CD4-positive, alpha-beta memory T cell (primary cell): ENCODE data around the gene KCNN4. TPM values are rescaled to one million over a fixed set of nuclear protein-coding genes. Genes with fewer than 3 reads are reported as not detected.
"Not testable (repeated sequence)": the region's sequence is repeated elsewhere in the genome, so short reads cannot be mapped to it uniquely, and the experiment has no call there.

Experiments
- CTCF ChIA-PET: fragments of 350-600 bp; sonication (Branson Sonifier 250); formaldehyde crosslinking; loops from one replicate; lab custom pipeline; 2021; ENCODE audit warnings: inconsistent platforms; ENCODE audit not compliant: partially characterized antibody; lab: Charles Lee
- POLR2A ChIA-PET: fragments of 350-600 bp; sonication (Branson Sonifier 250); formaldehyde crosslinking; loops from one replicate; lab custom pipeline; 2021; ENCODE audit not compliant: partially characterized antibody; lab: Charles Lee
- DNase-seq, 5 donors: peaks; one replicate each; pipeline versions ENCODE4 v3.0.0 to v3.0.0-alpha.2; 2020 to 2022; ENCODE audit warnings: mixed read lengths in 1 of 5
- H3K27ac ChIP-seq: one replicate; pipeline ENCODE4 v1.7.0; 2013; ENCODE audit warnings: low read depth, low read length
- H3K27me3 ChIP-seq: 2 replicates; pipeline ENCODE4 v1.7.0; 2013; ENCODE audit warnings: mild to moderate bottlenecking, low read length, moderate library complexity; ENCODE audit not compliant: insufficient read depth
- H3K36me3 ChIP-seq: 2 replicates; pipeline ENCODE4 v1.7.0; 2013; ENCODE audit warnings: mild to moderate bottlenecking, low read length, moderate library complexity; ENCODE audit not compliant: insufficient read depth
- H3K4me1 ChIP-seq: 2 replicates; pipeline ENCODE4 v1.7.0; 2013; ENCODE audit warnings: mild to moderate bottlenecking, low read length, moderate library complexity; ENCODE audit not compliant: insufficient read depth
- H3K4me3 ChIP-seq, 2 donors: one replicate each; pipeline ENCODE4 v1.7.0; 2013; ENCODE audit warnings: low read length in 2 of 2, mild to moderate bottlenecking in 1 of 2
- H3K9me3 ChIP-seq, 2 donors: one replicate each; pipeline ENCODE4 v1.7.0; 2013; ENCODE audit warnings: low read length in 2 of 2, control low read depth in 1 of 2; ENCODE audit not compliant: control insufficient read depth in 1 of 2
- H3K27ac Mint-ChIP-seq, 7 donors: one replicate each; pipeline ENCODE4 v1.8.0; 2020 to 2021; ENCODE audit warnings: mixed read lengths in 7 of 7, mild to moderate bottlenecking in 6 of 7, inconsistent platforms in 3 of 7, moderate library complexity in 3 of 7
- H3K27me3 Mint-ChIP-seq, 2 donors: one replicate each; pipeline ENCODE4 v1.8.0; 2020 to 2021; ENCODE audit warnings: mixed read lengths in 2 of 2
- H3K36me3 Mint-ChIP-seq, 2 donors: one replicate each; pipeline ENCODE4 v1.8.0; 2020 to 2021; ENCODE audit warnings: mixed read lengths in 2 of 2, inconsistent platforms in 1 of 2, mild to moderate bottlenecking in 1 of 2
- H3K4me1 Mint-ChIP-seq, 4 donors: one replicate each; pipeline ENCODE4 v1.8.0; 2020 to 2021; ENCODE audit warnings: mixed read lengths in 4 of 4, mild to moderate bottlenecking in 1 of 4
- H3K4me3 Mint-ChIP-seq, 8 donors: one replicate each; pipeline ENCODE4 v1.8.0; 2020 to 2021; ENCODE audit warnings: mixed read lengths in 8 of 8, mild to moderate bottlenecking in 7 of 8, moderate library complexity in 6 of 8, inconsistent platforms in 3 of 8
- H3K9me3 Mint-ChIP-seq, 8 donors: one replicate each; pipeline ENCODE4 v1.8.0; 2020 to 2021; ENCODE audit warnings: mixed read lengths in 8 of 8, mild to moderate bottlenecking in 5 of 8, inconsistent platforms in 3 of 8, moderate library complexity in 1 of 8
- intact Hi-C: fragments of 100-400 bp; cut with micrococcal nuclease; formaldehyde crosslinking; loops from one replicate; pipeline ENCODE4 v1.15.1; 2023
- polyA plus RNA-seq, 2 donors: library from polyadenylated mRNA; unstranded; fragments of 300-500 nt; fragmentation: Illumina TruSeq; gene quantifications; one replicate each; pipeline ENCODE4 v1.2.3, GENCODE V29; 2021
- total RNA-seq, 2 experiments: library from RNA; stranded (reverse); gene quantifications; one replicate each; pipeline ENCODE4 v1.2.3, GENCODE V29; 2021

Gene KCNN4
- total RNA-seq (10 to 100 TPM; 33.6 to 33.9 TPM), polyA plus RNA-seq (10 to 100 TPM; 10.5 to 23.7 TPM)

DNA sequence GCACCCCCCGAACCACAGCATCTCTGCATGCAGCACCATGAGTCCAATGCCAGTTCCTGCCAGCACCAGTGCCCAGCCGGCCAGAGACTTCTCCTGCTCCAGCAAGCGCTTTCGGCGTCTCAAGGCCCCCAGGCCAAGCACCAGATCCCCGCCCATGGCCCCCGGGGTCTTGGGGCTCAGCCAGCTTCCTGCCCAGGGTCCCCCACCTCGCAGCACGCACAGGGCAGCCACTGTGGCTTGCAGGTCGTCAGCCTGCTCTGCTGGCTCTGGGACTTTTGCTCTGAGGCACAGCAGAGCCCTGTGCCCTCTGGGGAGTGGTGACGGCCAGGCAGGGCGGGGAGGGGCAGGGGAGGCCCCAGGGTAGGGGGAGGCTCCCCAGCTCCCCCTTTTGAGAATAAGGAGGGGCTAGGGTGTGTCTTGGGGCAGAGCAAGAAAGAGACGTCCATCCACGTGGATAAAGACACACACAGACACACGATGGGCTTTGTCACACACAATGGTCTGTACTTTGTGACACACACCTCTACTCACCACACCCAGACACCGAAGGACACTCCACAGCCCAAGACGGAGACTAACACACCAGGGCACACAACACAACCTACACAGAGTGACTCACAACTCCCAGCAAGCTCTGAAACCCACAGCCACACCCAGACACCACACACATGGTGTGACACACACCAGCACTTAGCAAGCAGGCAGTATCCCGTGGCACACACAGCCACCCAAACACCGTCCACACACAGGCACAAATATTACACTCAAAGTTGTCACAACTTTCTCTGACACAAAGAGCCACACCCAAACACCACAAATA is at the start of gene KCNN4:
KCNN4 (minus strand) TSS at position 268 of the 820 bp plus-strand sequence; CDS start at position 156, 112 bp downstream.
- Histone ChIP-seq H3K27me3 (no peaks in the 10 kb centered on the region), H3K4me1 (peaks cover 89% of the 10 kb centered on the region), H3K36me3 (no peaks in the 10 kb centered on the region), H3K9me3 (no peaks in the 10 kb centered on the region), H3K4me3 (peak within 1 kb of the TSS; percentile 44 to 48), H3K27ac (peak within 1 kb of the TSS; percentile 67)
- Mint-ChIP-seq H3K36me3 (peaks cover 0 to 8% of the 10 kb centered on the region in 2 donors), H3K4me3 (peak within 1 kb of the TSS; percentile 84 to 92 (median 87)), H3K4me1 (peaks cover 58 to 95% (median 72%) of the 10 kb centered on the region in 4 donors), H3K9me3 (peaks cover 0 to 1% (median 0%) of the 10 kb centered on the region in 8 donors), H3K27me3 (no peaks in the 10 kb centered on the region), H3K27ac (peak within 1 kb of the TSS; percentile 85 to 99 (median 94))
- peak in 4 of 5 donors; percentile 52 to 83 (median 58) for DNase-seq
- ChIA-PET POLR2A (interaction anchor here (1.0 to 7.8 kb wide), 7 partner anchors 13 to 342 kb away, joined by 3 to 106 read pairs (median 6); partner anchors contain the start of gene SMG9), CTCF (interaction anchor here (1.4 to 8.1 kb wide), 3 partner anchors 14 to 112 kb away, joined by 3 to 94 read pairs (median 28); no protein-coding TSS in a partner anchor)
- intact Hi-C loops = loop anchor here (1.0 to 10.0 kb wide), 2 partner anchors 27 to 216 kb away; partner anchors contain the start of gene SMG9

DNA sequence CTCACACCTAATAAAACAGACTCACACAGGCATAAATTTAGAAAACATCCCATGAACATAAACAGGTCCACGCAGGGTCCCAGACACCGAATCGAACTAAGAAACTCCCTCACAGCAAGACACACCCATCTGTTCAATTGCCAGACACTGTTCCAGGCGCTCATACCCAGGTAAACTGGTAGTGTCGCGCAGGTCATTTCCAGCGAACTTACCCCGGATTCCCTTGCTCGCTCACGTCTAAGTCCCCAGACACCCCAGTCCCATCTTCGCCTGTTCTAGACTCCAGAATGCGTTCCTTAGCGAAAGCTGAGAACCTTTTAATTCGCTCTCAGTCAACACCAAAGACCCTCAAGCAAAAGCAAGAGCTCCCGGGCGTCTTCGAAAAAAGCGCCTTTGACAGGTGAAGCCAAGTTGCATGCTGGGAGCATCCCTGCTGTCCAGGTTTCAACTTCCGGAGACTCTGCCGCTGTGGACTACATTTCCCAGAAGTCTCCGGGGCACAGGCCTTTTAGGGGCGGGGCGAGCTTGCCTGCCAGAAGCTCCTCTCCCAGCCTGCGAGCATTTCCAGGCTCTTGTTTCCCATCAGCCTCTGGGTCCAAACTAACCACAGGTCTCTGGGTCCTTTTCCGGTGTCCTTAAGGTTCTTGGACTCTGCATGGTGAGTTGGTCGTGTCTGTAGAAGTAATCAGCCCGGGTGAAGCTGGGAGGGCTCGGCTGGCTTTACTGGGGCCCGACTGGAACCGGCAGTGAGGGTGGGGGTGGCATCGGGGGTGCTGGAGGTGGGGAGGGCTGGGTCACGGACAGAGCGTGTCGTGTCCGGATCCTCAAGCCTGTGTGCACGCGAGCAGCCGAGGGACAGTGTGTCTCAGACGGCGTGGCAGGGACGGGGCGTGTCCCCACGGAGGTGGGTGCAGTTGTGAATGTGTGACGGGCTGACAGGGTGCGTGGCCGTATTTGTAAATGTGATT is 46.3 kb upstream of the KCNN4 start, which contains the start of gene ZNF283:
ZNF283 (plus strand) TSS at position 535 of the 968 bp plus-strand sequence. CDS start 6,184 bp downstream, outside the sequence.
- Mint-ChIP-seq H3K27me3 (peaks cover 0 to 1% of the 10 kb centered on the region in 2 donors), H3K36me3 (peaks cover 24 to 29% of the 10 kb centered on the region in 2 donors), H3K4me1 (peaks cover 9 to 20% (median 16%) of the 10 kb centered on the region in 4 donors), H3K4me3 (peak within 1 kb of the TSS; percentile 73 to 94 (median 91)), H3K27ac (peak within 1 kb of the TSS; percentile 41 to 89 (median 83)), H3K9me3 (peaks cover 0 to 2% (median 0%) of the 10 kb centered on the region in 8 donors)
- peak; percentile 73 to 80 (median 76) for DNase-seq
- H3K4me3 ChIP-seq = peak within 1 kb of the TSS; percentile 70 to 73
- CTCF ChIA-PET = interaction anchor here (1.0 to 1.2 kb wide), 2 partner anchors 17 to 673 kb away, joined by 3 to 9 read pairs; partner anchors contain the start of gene ZNF180
- H3K4me1 ChIP-seq = peaks cover 13% of the 10 kb centered on the region
- H3K27ac ChIP-seq = peak within 1 kb of the TSS; percentile 33
- POLR2A ChIA-PET = interaction anchor here (0.6 to 1.2 kb wide), 3 partner anchors 62 to 108 kb away, joined by 3 read pairs; partner anchors contain the start of gene ZNF45
- peaks cover 10% of the 10 kb centered on the region for H3K36me3 ChIP-seq
- H3K27me3 ChIP-seq = no peaks in the 10 kb centered on the region
- intact Hi-C loops = loop anchor here (1.0 to 2.0 kb wide), 2 partner anchors 72 to 175 kb away; partner anchors contain the start of genes SMG9 and ZNF230
- no peaks in the 10 kb centered on the region for H3K9me3 ChIP-seq

DNA sequence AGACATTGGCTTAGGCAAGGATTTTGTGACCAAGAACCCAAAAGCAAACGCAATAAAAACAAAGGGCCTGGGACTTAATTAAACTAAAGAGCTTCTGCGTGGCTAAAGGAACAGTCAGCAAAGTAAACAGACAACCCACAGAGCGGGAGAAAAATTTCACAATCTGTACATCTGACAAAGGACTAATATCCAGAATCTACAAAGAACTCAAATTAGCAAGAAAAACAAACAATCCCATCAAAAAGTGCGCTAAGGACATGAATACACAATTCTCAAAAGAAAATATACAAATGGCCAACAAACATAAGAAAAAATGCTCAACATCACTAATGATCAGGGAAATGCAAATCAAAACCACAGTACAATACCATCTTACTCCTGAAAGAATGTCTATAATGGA is 43.8 kb upstream of the KCNN4 start:
- H3K27me3 Mint-ChIP-seq = peaks cover 15% of the 10 kb centered on the region in 2 donors
- H3K27ac ChIP-seq, H3K36me3 ChIP-seq, DNase-seq, H3K4me3 ChIP-seq, H3K9me3 ChIP-seq, CTCF ChIA-PET, H3K4me3 Mint-ChIP-seq, H3K9me3 Mint-ChIP-seq, H3K27ac Mint-ChIP-seq, H3K27me3 ChIP-seq, POLR2A ChIA-PET, intact Hi-C loops: not testable (repeated sequence)
- H3K4me1 ChIP-seq = peaks cover 23% of the 10 kb centered on the region
- H3K36me3 Mint-ChIP-seq = peaks cover 8 to 19% of the 10 kb centered on the region in 2 donors
- peaks cover 20 to 32% (median 25%) of the 10 kb centered on the region in 4 donors for H3K4me1 Mint-ChIP-seq

DNA sequence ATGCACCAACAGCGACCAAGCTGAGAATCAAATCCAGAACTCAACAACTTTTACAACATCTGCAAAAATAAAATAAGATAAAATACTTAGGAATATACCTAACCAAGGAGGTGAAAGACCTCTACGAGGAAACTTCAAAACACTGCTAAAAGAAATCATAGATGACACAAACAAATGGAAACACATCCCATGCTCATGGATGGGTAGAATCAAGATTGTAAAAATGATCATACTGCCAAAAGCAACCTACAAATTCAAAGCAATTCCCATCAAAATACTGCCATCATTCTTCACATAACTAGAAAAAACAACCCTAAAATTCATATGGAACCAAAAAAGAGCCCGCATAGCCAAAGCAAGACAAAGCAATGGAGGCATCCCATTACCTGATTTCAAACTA is 43.1 kb upstream of the KCNN4 start:
- H3K4me3 Mint-ChIP-seq, DNase-seq, CTCF ChIA-PET, H3K4me3 ChIP-seq, H3K36me3 ChIP-seq, H3K27me3 ChIP-seq, H3K9me3 Mint-ChIP-seq, intact Hi-C loops, POLR2A ChIA-PET, H3K27ac ChIP-seq, H3K27ac Mint-ChIP-seq, H3K9me3 ChIP-seq: not testable (repeated sequence)
- Mint-ChIP-seq H3K4me1 (peaks cover 20 to 32% (median 25%) of the 10 kb centered on the region in 4 donors), H3K36me3 (peaks cover 4 to 16% of the 10 kb centered on the region in 2 donors), H3K27me3 (peaks cover 15% of the 10 kb centered on the region in 2 donors)
- peaks cover 23% of the 10 kb centered on the region for H3K4me1 ChIP-seq

DNA sequence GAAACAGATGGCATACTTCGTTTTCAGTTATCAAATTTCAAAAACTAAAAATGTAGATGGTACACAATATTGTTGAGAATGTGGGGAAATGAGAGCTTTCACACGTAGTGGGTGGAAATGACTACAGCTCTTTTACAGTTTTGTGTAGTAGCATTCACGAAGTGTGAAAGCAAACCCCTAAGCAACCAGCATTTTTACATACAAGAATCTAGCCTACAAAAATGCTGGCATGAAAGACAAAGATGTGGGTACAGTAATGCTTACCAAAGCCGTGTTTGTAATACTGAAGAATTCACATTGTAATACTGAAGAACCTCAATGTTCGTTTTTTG is 40.1 kb upstream of the KCNN4 start:
- H3K36me3 Mint-ChIP-seq = no peaks in the 10 kb centered on the region
- no peak for DNase-seq
- ChIA-PET POLR2A (no interaction called here), CTCF (interaction anchor here (1.3 kb wide), 1 partner anchor 9 kb away, joined by 6 read pairs; no protein-coding TSS in a partner anchor)
- Histone ChIP-seq H3K4me1 (peaks cover 9% of the 10 kb centered on the region), H3K27me3 (peaks cover 8% of the 10 kb centered on the region), H3K9me3 (no peaks in the 10 kb centered on the region), H3K4me3 (peak overlapping the region in 1 of 2 donors; percentile 52), H3K36me3 (no peaks in the 10 kb centered on the region), H3K27ac (no peak overlapping the region)
- intact Hi-C loops = no loop called here
- H3K27ac Mint-ChIP-seq = no peak overlapping the region
- H3K4me1 Mint-ChIP-seq = peaks cover 10 to 11% (median 11%) of the 10 kb centered on the region in 4 donors
- peaks cover 0 to 8% (median 0%) of the 10 kb centered on the region in 8 donors for H3K9me3 Mint-ChIP-seq
- H3K27me3 Mint-ChIP-seq = peaks cover 19 to 22% of the 10 kb centered on the region in 2 donors
- peak overlapping the region; percentile 81 to 91 (median 87) for H3K4me3 Mint-ChIP-seq

DNA sequence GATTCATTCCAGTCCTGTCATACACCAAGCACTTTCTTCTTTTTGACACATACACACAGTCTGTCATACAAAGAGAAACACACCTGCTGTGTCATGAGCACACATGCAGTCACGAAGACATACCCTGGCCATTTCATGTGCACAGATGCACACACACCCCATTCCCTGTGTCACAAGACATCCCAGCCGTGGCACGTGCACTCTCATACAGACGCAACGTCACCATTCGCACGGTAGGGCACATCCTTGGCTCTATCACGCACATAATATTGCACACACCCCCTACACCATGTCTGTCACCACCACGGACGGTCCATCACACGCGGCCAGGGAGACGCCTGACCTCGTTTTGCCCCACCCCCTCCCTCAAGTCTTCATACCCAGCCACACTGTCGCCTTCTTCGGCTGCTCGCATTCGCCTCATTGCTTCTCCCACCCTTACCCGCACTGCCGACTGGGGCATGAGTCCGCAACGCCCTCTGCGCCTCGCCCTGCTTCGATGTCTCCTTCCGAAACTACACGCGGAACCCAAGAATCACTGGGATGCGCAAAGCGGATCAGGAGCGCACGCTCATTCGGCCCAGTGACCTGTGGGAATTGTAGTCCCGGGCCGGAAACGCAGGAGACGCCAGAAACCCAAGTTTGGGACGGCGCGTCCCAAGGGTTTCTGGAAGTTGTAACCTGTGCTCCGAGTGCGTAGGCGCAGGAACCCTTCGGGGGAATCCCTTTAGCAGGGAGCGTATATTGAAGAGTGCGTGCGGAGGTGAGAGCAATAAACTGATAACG is 39.5 kb upstream of the KCNN4 start:
- H3K27ac Mint-ChIP-seq = peak overlapping the region in 4 of 7 donors; percentile 36 to 66 (median 52)
- H3K4me3 Mint-ChIP-seq = peak overlapping the region; percentile 81 to 91 (median 87)
- intact Hi-C loops = no loop called here
- peaks cover 10 to 11% (median 11%) of the 10 kb centered on the region in 4 donors for H3K4me1 Mint-ChIP-seq
- H3K4me3 ChIP-seq = peak overlapping the region in 1 of 2 donors; percentile 52
- H3K27ac ChIP-seq = no peak overlapping the region
- no peaks in the 10 kb centered on the region for H3K36me3 ChIP-seq
- H3K9me3 Mint-ChIP-seq = peaks cover 0 to 8% (median 0%) of the 10 kb centered on the region in 8 donors
- H3K27me3 Mint-ChIP-seq = peaks cover 19 to 22% of the 10 kb centered on the region in 2 donors
- peaks cover 8% of the 10 kb centered on the region for H3K27me3 ChIP-seq
- peak in 2 of 5 donors; percentile 7 to 15 for DNase-seq
- H3K9me3 ChIP-seq = no peaks in the 10 kb centered on the region
- ChIA-PET POLR2A (no interaction called here), CTCF (interaction anchor here (1.3 to 1.6 kb wide), 2 partner anchors 8 to 12 kb away, joined by 3 to 6 read pairs; no protein-coding TSS in a partner anchor)
- H3K36me3 Mint-ChIP-seq = no peaks in the 10 kb centered on the region
- peaks cover 9% of the 10 kb centered on the region for H3K4me1 ChIP-seq
